ENCODE results near the gene FOXF1. TPM values are rescaled to one million over a fixed set of nuclear protein-coding genes. Genes with fewer than 3 reads are reported as not detected.

FOXF1 gene
- total RNA-seq, 1 donor from 2014 or later = 0.69 TPM

GRCh38 chr16:86465434-86465833, 44.9 kb upstream of the FOXF1 start:
- H3K27me3 Mint-ChIP-seq (ENCODE audit: unreplicated experiment) = peaks cover 10% of the 10 kb centered on the region
- no peaks in the 10 kb centered on the region for H3K9me3 Mint-ChIP-seq (ENCODE audit: unreplicated experiment)

DNA sequence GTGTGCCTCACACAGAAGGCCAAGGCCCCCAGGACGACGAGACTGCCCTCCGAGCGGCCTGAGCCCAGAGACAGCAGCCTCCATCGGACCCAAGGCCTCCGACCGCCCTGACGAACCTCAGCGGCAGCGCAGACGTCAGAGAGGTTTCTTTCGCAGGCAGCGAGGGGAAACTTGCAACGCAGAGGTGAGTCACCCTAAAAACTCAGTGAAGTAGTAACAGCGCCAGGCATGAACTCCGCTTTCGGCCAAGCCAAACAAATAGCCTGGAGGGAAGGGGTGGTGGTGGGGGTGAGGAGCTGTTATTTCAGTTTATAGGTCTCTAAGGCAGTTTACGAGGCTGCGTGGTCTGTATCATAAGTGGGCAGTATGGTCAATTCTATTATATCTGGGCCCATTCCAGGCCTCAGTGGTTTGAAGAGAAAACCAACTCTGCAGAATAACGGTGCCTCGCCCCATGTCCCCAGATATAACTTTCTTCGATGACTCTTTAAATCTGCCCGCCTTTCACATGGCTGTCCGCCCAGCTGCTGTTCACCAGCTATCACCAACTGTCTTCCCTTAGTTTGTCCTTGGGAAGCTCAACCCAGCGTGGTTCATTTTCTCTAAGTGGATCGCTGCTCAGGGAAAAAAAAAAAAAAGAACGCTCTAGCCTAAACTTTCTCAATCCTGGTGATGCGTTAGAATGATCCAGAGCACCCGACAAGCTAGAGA, 43.5 kb upstream of the FOXF1 start:
- no peak for TF ChIP-seq CTCF (IDR thresholded peaks at IDR 0.05; ENCODE audit: unreplicated experiment)

More at GRCh38 chr16:86465434-86465833, 44.9 kb upstream of the FOXF1 start:
- H3K27ac Mint-ChIP-seq (ENCODE audit: unreplicated experiment) = no peak overlapping the region
- no peak for TF ChIP-seq CTCF (IDR thresholded peaks at IDR 0.05; ENCODE audit: unreplicated experiment)
- H3K36me3 Mint-ChIP-seq (ENCODE audit: low read depth, unreplicated experiment) = peaks cover 8% of the 10 kb centered on the region
- no peak for DNase-seq (ENCODE audit: low spot score)
- H3K4me3 Mint-ChIP-seq (ENCODE audit: unreplicated experiment) = no peak overlapping the region
- H3K4me1 Mint-ChIP-seq (ENCODE audit: unreplicated experiment) = peaks cover 6% of the 10 kb centered on the region

GRCh38 chr16:86467490-86467889, 42.8 kb upstream of the FOXF1 start:
- H3K4me1 Mint-ChIP-seq (ENCODE audit: unreplicated experiment) = peaks cover 6% of the 10 kb centered on the region
- no peak for TF ChIP-seq CTCF (IDR thresholded peaks at IDR 0.05; ENCODE audit: unreplicated experiment)
- H3K4me3 Mint-ChIP-seq (ENCODE audit: unreplicated experiment) = no peak overlapping the region
- no peak for DNase-seq (ENCODE audit: low spot score)
- H3K27me3 Mint-ChIP-seq (ENCODE audit: unreplicated experiment) = peaks cover 8% of the 10 kb centered on the region
- H3K27ac Mint-ChIP-seq (ENCODE audit: unreplicated experiment) = no peak overlapping the region
- peaks cover 8% of the 10 kb centered on the region for H3K36me3 Mint-ChIP-seq (ENCODE audit: low read depth, unreplicated experiment)
- H3K9me3 Mint-ChIP-seq (ENCODE audit: unreplicated experiment) = no peaks in the 10 kb centered on the region

More for the DNA sequence above, 43.5 kb upstream of the FOXF1 start:
- no peak for DNase-seq (ENCODE audit: low spot score)
- Mint-ChIP-seq H3K9me3 (ENCODE audit: unreplicated experiment) (no peaks in the 10 kb centered on the region), H3K4me3 (ENCODE audit: unreplicated experiment) (no peak overlapping the region), H3K36me3 (ENCODE audit: low read depth, unreplicated experiment) (peaks cover 8% of the 10 kb centered on the region), H3K4me1 (ENCODE audit: unreplicated experiment) (peaks cover 6% of the 10 kb centered on the region), H3K27me3 (ENCODE audit: unreplicated experiment) (peaks cover 8% of the 10 kb centered on the region), H3K27ac (ENCODE audit: unreplicated experiment) (no peak overlapping the region)

DNA sequence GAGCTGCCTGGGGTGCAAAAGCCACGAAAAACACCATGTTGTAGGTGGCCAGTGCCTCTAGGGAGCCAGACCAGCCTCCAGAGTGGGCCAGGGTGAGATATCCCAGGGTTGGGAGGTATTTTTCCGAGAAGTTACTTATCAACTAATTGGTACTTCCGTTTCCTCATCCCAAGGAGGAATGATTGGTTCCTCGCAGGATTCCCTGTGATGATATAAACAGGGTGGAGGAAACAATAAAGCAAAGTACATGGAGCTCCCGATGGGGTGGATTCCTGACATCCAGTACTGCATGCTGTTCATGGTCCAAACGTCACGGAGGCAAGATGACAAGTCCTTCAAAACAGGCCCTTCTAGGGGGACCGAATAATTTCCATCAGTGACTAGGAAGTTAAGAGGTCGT, 39.4 kb upstream of the FOXF1 start:
- Mint-ChIP-seq H3K9me3 (ENCODE audit: unreplicated experiment) (no peaks in the 10 kb centered on the region), H3K27ac (ENCODE audit: unreplicated experiment) (no peak overlapping the region), H3K4me3 (ENCODE audit: unreplicated experiment) (no peak overlapping the region), H3K27me3 (ENCODE audit: unreplicated experiment) (peaks cover 2% of the 10 kb centered on the region), H3K36me3 (ENCODE audit: low read depth, unreplicated experiment) (no peaks in the 10 kb centered on the region), H3K4me1 (ENCODE audit: unreplicated experiment) (no peaks in the 10 kb centered on the region)
- TF ChIP-seq CTCF (IDR thresholded peaks at IDR 0.05; ENCODE audit: unreplicated experiment) = no peak
- DNase-seq (ENCODE audit: low spot score) = no peak

DNA sequence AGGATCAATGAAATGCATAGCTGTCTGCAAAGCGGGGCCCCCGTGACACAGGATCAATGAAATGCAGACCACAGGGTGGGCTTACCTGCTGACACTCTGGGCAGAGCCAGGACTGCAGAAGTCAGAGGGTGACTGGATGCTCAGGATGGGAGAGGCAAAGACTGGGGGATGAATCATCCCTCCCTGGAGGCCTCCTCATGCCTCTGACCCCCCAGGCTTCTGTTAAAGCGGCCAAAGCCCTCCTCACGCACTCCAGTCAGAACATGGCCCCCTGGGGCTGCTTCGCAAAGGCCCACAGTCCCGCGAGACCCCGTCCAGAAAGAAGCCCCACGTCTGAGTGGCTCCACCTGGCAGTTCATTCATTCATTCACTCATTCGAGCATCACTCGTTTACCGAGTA, 38.4 kb upstream of the FOXF1 start:
- H3K36me3 Mint-ChIP-seq (ENCODE audit: low read depth, unreplicated experiment) = no peaks in the 10 kb centered on the region
- TF ChIP-seq CTCF (IDR thresholded peaks at IDR 0.05; ENCODE audit: unreplicated experiment) = no peak
- H3K9me3 Mint-ChIP-seq (ENCODE audit: unreplicated experiment) = no peaks in the 10 kb centered on the region
- no peak overlapping the region for H3K4me3 Mint-ChIP-seq (ENCODE audit: unreplicated experiment)
- no peaks in the 10 kb centered on the region for H3K4me1 Mint-ChIP-seq (ENCODE audit: unreplicated experiment)
- H3K27me3 Mint-ChIP-seq (ENCODE audit: unreplicated experiment) = peaks cover 2% of the 10 kb centered on the region
- H3K27ac Mint-ChIP-seq (ENCODE audit: unreplicated experiment) = no peak overlapping the region
- no peak for DNase-seq (ENCODE audit: low spot score)

All from endothelial cell (in vitro differentiated cells).